ENCODE measurements around the gene PLVAP.
"Not testable (repeated sequence)": the region's sequence is repeated elsewhere in the genome, so short reads cannot be mapped to it uniquely, and the experiment has no call there.

PLVAP gene

DNA sequence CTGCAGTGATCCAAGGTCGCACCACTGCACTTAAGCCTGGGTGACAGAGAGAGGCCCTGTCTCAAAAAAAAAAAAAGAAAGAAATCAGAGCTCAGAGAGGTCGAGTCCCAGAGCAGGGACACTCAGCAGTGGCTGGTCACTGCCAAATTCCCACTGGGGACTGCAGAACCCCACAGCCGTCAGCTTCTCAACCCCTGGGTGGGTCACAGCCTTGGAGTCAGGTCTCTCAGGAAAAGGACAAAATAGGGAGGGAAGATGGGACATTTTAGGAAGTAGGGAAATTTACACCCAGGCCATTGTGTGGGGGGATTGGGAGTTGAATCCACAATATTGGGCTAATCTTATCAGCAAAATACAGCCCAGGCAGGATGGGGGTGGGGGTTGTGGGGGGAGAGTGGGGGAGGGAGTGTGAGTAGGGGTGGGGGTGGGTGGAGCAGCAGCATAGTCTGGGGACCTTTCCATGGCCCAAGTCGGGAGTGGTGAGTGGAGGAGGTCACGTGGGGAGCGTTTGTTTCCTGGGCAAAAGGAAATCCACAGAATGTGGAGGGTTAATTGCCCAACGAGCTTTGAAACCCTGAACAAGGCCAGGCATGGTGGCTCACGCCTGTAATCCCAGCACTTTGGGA is 21.9 kb upstream of the PLVAP start:
- no peak for DNase-seq

DNA sequence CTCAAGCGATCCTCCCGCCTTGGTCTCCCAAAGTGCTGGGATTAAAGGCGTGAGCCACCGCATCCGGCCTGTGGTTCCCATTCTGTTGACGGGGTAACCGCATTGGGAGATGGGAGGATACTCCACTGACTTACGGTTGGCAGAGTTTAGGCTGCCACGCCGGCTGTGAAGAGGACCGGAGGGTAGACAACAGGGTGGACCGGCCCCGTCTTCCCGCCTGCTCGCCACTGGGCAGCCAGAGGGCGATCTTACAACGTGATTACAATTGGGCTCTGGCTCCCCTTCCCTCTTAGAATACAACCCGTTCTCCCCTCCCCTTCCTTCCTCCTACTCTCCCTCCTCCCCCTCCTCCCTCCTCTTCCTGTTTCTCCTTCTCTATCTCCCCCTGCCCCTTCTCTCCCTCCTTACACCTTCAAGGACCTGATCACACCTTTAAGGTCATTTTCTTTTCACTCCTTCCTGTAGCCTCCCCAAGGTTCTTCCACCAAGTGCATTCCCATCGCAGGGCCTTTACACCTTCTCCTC is 17.8 kb upstream of the PLVAP start:
- peak; percentile 53 for DNase-seq

GRCh38 chr19:17393914-17394313 is 16.8 kb upstream of the PLVAP start, which contains the start of gene CCDC194:
TSS of gene CCDC194 (minus strand) at chr19:17394196. CDS start at chr19:17394158, 38 bp downstream.
- no peak for DNase-seq

- DNase-seq: no peak
Observed at GRCh38 chr19:17393002-17393401, 15.9 kb upstream of the PLVAP start.

- DNase-seq: no peak
Observed at GRCh38 chr19:17391371-17392151, 14.4 kb upstream of the PLVAP start.

- DNase-seq: peak; percentile 79
Observed at GRCh38 chr19:17390665-17391370, 13.7 kb upstream of the PLVAP start.

- DNase-seq: no peak
Observed at GRCh38 chr19:17389957-17390664, 13.0 kb upstream of the PLVAP start.

DNA sequence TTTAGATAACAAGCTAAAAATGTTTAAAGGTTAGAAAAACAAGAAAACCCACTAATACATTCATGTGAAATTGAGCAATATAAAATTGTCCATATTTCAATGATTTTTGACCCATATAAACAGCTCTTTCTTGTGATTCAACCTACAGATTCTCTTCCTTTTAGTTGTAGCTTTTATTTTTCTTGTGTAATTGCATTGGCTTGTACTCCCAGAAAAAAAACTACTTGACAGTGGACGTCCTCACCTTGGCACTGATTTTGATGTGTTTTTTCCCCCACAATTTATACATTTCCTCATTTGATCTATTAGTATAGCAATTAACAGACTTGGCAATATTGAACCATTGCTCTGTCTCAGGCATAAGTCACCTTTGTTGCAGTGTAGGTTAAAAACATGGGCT is 12.1 kb upstream of the PLVAP start:
- DNase-seq: no peak

DNA sequence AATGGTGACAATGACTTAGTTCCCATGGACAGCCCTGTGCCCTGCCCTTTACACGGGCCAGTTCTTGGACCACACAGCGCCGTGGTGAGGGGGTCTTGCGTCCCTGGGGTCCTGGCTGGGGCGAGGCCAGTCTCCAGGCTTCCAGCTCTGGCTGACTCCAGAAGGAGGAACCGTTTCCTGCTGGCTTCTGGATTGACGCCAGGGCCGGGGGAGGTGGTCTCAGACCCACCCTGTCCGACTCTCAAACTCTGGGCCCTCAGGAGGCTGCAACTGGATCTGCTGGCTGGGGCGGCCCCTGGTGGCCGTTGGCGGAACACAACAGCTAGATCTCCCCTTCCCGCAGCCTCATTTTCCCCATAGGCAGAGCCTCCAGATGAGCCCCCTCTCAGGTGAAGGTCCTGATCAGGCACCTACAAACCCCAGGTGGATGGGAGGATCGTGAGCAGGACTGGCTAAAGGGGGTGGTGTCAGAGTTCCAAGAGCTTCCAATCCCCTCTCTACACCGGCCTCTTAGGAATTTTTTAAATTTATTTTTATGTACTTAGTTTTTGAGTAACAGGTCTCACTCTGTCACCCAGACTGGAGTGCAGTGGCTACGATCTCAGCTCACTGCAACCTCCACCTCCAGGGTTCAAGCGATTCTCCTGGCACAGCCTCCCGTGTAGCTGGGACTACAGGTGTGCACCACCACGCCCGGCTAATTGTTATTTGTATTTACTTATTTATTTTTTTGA is 8.9 kb upstream of the PLVAP start:
- DNase-seq: peak; percentile 53

- no peak for DNase-seq
Observed at GRCh38 chr19:17380426-17381138, 3.4 kb upstream of the PLVAP start.

DNA sequence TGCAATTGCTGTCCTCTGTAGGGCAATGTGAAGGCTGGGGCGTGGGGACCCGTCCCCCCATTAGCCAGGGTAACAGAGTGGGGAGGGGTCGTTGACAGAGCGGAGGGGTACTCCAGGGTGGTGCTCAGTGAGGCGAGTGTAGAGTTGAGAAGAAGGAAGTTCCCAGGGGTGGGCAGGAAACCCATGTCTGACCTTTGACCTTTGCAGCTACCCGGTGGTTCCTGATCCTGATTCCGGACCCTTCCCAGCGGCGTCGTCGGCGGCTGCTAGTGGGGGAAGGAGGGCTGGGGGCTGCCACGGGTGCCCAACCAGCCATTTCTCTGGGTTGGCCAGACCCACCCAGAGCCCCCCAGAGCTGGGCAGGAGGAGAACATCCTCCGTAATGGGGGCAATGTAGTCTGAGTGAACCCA is 2.1 kb upstream of the PLVAP start:
- no peak for DNase-seq

DNA sequence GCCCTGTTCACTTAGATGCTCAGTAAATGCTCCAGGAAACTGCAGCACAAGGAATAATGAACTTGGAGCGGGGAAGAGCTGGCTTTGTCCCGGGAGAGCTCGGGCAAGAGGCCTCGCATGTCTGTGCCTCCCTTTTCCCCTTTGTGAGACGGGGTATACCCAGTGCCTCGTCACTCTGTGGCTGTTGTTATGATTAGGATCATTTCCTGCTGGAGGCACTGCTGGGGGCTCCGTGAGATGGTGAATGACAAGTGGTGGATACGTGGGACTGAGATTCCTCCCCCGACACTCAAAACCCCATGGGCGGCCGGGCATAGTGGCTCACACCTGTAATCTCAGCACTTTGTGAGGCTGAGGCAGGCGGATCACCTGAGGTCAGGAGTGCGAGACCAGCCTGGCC is 1.1 kb upstream of the PLVAP start:
- no peak for DNase-seq

- DNase-seq: no peak
Observed at GRCh38 chr19:17370026-17370587, 7.0 kb downstream of the PLVAP start.

GRCh38 chr19:17365361-17365760 is 11.8 kb downstream of the PLVAP start:
- no peak for DNase-seq

- not testable (repeated sequence) for DNase-seq
Observed at GRCh38 chr19:17363852-17364605, 13.1 kb downstream of the PLVAP start.

- no peak for DNase-seq
Observed at GRCh38 chr19:17359905-17360800, 17.0 kb downstream of the PLVAP start.

DNA sequence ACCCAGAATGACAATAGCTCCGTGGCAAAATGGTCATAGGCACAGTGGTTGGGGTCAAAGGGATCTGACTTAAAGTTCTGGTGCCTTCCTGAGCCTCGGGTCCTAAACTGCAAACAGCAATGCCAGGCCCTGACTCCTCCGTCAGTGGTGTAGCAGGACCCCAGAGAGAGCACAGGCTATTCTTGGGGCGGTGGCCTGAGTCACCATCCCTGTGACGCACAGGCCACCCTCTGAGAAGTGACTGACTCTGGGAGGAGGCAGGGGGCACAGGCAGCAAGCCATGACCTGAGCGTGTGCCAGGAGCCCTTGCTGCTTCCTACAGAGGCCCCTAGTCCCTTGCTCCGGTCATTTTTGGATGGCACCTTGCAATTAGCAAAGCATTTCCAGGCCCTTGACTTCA is 18.7 kb downstream of the PLVAP start:
- no peak for DNase-seq

- no peak for DNase-seq
Observed at GRCh38 chr19:17357724-17358123, 19.4 kb downstream of the PLVAP start.

GRCh38 chr19:17357078-17357666 is 20.0 kb downstream of the PLVAP start:
- DNase-seq: no peak

Measured in activated CD4-positive, alpha-beta T cell treated with anti-CD3 and anti-CD28 coated beads for 1 hour (primary cell).